Measurements from ENCODE around the gene ZNF664.

ZNF664 gene

DNA sequence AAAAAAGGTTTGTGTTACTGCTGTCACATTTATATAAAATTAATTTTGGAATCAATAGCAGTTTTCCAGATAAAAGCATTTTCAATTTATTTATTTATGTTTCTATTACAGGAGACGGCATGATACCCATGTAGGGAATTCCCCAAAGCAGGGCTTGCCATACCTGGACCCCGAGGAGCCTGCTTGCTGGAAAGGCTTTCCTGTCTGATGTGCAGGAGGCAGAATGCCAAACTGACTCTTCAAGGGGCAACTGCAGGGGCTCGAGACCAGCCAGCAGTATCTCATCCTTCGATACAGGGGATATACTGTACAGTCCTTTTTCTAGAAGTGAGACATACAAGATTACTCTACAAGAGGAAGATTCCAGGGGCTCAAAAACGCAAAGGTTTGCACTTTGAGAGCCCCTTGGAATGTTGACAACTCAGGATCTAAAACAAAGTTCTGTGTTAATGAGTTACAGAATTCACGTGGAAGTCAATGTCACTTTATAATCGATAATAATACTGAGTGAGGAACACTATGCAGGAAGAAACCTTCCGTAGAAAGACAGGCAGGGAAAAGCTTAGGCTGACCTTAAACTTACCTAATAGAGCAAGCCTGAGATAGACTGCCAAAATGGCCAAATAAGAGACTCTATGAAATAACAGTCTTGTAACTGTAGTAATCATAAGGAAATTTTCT is 38.6 kb downstream of the ZNF664 start:
- in situ Hi-C loops (cut with MboI; ENCODE audit: low sequenced_read_pairs, unreplicated experiment): no loop called here
- DNase-seq (ENCODE audit: low spot score): no peak
- TF ChIP-seq, protein P1, sequence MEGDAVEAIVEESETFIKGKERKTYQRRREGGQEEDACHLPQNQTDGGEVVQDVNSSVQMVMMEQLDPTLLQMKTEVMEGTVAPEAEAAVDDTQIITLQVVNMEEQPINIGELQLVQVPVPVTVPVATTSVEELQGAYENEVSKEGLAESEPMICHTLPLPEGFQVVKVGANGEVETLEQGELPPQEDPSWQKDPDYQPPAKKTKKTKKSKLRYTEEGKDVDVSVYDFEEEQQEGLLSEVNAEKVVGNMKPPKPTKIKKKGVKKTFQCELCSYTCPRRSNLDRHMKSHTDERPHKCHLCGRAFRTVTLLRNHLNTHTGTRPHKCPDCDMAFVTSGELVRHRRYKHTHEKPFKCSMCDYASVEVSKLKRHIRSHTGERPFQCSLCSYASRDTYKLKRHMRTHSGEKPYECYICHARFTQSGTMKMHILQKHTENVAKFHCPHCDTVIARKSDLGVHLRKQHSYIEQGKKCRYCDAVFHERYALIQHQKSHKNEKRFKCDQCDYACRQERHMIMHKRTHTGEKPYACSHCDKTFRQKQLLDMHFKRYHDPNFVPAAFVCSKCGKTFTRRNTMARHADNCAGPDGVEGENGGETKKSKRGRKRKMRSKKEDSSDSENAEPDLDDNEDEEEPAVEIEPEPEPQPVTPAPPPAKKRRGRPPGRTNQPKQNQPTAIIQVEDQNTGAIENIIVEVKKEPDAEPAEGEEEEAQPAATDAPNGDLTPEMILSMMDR (IDR thresholded peaks at IDR 0.05; ENCODE audit: borderline replicate concordance, control extremely low read depth, extremely low read depth, insufficient read depth, missing control alignments): no peak

DNA sequence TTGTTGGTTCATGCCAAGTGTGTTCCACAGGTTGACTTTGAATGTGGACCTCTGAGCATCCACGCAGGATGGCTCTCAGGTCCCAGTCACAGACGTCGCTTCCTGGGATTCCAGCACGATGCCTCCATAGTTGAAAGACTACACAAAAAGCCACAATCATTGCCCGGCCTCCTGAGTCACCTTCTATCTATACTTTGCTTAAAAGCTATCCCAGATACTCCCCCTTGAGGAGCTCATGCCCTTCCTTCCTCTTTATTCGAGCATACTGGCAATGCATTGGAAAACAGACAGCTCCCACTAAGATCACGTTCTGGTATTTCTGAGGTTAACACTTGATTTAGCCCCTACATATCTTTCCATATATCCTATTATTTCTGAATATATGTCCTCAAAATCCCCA is 40.1 kb downstream of the ZNF664 start:
- in situ Hi-C loops (cut with MboI; ENCODE audit: low sequenced_read_pairs, unreplicated experiment): no loop called here
- TF ChIP-seq, protein P1 (IDR thresholded peaks at IDR 0.05; ENCODE audit: borderline replicate concordance, control extremely low read depth, extremely low read depth, insufficient read depth, missing control alignments): no peak
- no peak for DNase-seq (ENCODE audit: low spot score)

DNA sequence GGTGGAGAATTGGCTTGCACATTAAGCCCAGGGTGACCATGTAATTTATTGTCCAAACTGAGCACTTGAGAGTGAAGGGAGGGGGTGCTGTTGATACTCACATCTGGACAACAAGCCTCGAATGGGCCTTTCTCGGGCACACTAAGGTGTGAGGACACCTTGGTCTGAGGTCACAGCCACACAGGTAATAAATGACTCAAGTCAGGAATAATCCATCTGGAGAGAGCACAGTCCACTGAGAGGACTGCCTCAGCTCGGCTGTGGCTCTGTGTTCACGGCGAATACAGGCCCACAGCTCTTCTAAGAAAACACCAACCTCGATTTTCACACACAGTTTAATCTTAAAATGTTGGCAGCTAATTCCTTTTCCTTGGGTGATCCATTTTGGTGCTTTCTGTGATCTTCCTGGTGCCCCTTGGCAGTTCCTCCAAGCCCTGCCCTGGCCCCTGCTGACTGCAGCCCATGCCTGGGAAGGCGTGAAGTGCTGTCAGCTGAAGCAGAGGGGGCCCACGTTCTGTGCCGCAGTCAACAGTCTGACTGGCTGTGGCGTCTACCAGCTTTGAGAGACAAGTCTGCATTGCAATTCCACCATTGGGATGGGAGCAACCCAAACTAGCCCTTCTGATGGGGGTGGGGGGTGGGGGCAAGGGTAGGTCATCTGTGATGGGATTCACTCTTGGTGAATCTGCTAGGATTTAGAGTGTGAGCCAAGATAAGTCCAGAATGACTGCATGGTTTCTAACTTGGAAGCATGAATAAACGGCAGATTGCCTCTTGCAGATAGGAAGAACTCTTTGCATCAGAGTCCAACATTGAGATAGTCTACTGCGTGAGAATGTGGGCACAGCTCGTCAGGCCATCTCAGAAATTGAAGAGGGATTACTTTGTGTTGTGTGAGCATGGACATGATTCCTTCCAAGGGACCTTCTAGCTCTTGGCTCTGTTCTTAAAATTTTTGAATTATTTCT is 42.8 kb downstream of the ZNF664 start:
- TF ChIP-seq, protein P1 (IDR thresholded peaks at IDR 0.05; ENCODE audit: borderline replicate concordance, control extremely low read depth, extremely low read depth, insufficient read depth, missing control alignments): no peak
- DNase-seq (ENCODE audit: low spot score): no peak
- in situ Hi-C loops (cut with MboI; ENCODE audit: low sequenced_read_pairs, unreplicated experiment): no loop called here

DNA sequence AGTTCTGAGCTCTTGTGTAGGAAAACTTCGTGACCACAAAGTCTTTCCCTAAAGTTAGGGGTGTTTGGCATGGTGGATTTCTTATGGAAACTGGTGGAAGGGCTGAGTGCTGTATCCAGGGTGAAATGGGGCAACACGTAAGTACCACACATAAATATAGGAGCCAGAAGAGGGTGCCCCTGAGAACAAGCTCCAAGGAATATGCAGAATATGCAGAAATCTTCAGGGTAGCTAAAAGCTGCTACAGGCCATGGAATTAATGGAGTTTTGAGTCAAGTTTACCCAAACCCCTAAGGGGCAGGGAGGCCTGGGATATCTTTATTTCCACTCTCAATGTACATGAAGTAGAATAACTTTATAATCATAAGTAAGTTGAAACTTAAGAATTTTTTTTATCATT is 44.0 kb downstream of the ZNF664 start:
- TF ChIP-seq, protein P1 (IDR thresholded peaks at IDR 0.05; ENCODE audit: borderline replicate concordance, control extremely low read depth, extremely low read depth, insufficient read depth, missing control alignments): no peak
- DNase-seq (ENCODE audit: low spot score): no peak
- in situ Hi-C loops (cut with MboI; ENCODE audit: low sequenced_read_pairs, unreplicated experiment): no loop called here

DNA sequence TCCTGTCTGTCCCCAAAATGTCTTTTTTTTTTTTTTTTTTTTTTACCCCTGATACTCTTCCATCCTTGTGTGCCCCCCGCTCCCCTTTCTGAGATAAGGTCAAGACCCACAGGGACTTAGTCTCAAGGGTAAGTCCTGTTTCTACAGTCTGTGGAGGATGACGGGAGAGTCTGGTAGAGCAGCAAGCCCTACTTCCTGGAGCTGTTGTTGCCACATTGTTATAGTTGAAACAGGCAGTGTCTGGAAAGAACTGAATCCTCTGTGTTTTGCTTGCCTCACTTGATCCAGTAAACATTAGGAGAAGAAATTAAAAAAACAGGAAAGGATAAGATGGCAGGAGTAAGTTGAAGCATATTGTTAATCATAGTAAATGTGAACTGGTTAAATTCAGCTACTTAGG is 45.5 kb downstream of the ZNF664 start:
- no peak for DNase-seq (ENCODE audit: low spot score)
- TF ChIP-seq, protein P1 (IDR thresholded peaks at IDR 0.05; ENCODE audit: borderline replicate concordance, control extremely low read depth, extremely low read depth, insufficient read depth, missing control alignments): no peak
- in situ Hi-C loops (cut with MboI; ENCODE audit: low sequenced_read_pairs, unreplicated experiment): no loop called here

DNA sequence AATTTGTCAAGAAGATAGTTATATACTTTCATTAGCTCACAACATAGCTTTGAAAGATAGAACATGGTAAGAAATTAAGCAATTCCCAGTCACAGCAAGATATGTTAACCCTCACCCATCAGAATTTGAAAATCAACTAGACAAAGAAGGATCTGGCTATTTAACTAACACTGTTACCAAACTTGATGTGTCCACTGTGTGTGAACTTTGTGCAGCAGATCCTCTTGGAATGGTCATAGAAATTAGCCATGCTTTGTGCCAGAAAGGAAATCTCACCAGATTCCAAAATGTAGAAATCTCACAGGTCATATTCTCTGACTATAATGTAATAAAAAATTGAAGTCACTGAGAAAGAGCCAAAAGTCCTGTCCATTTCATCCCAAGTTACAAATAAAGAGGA is 46.1 kb downstream of the ZNF664 start:
- in situ Hi-C loops (cut with MboI; ENCODE audit: low sequenced_read_pairs, unreplicated experiment): no loop called here
- no peak for DNase-seq (ENCODE audit: low spot score)
- TF ChIP-seq, protein P1 (IDR thresholded peaks at IDR 0.05; ENCODE audit: borderline replicate concordance, control extremely low read depth, extremely low read depth, insufficient read depth, missing control alignments): no peak

Measured in GM13976 (cell line).